ENCODE data around the gene NTRK1. TPM values are rescaled to one million over a fixed set of nuclear protein-coding genes. Genes with fewer than 3 reads are reported as not detected.

NTRK1 gene
- total RNA-seq, 1 experiment from 2014 or later = 0.24 TPM

- H3K4ac ChIP-seq (ENCODE audit: low read depth, low read length) = no peak overlapping the region
- no peak overlapping the region for H3K27ac ChIP-seq (ENCODE audit: insufficient read length, low read depth, low read length)
- H4K91ac ChIP-seq (ENCODE audit: insufficient read length, low read depth, low read length) = no peak overlapping the region
- no peak overlapping the region for H4K8ac ChIP-seq (replicated peaks; ENCODE audit: insufficient read length, low read depth, low read length)
- H3K4me1 ChIP-seq (ENCODE audit: insufficient read depth, low read length) = no peaks in the 10 kb centered on the region
- H3K79me1 ChIP-seq (ENCODE audit: insufficient read depth, low read depth, low read length, poor library complexity, severe bottlenecking) = no peaks in the 10 kb centered on the region
- H4K20me1 ChIP-seq (ENCODE audit: control insufficient read depth, insufficient read depth, insufficient read length) = no peaks in the 10 kb centered on the region
- H2BK20ac ChIP-seq (ENCODE audit: low read depth, low read length, poor library complexity, severe bottlenecking) = no peak overlapping the region
- no peak for TF ChIP-seq CTCF (conservative IDR thresholded peaks at IDR 0.05)
- DNase-seq = no peak
- no peak overlapping the region for H3K9ac ChIP-seq (ENCODE audit: extremely low read depth, insufficient read length, low read length)
- no CpG with 5 or more reads among the region's 7 CpGs for WGBS (ENCODE audit: extremely low coverage, insufficient read length, low lambda C conversion rate)
- H2BK15ac ChIP-seq (ENCODE audit: low read depth, low read length) = no peak overlapping the region
- H2BK12ac ChIP-seq (ENCODE audit: insufficient read length, low read depth, low read length) = no peak overlapping the region
- H3K4me1 Mint-ChIP-seq = peaks cover 19 to 34% of the 10 kb centered on the region in 2 experiments
- H3K27me3 Mint-ChIP-seq (ENCODE audit: low read depth) = peaks cover 70% of the 10 kb centered on the region
- H3K36me3 Mint-ChIP-seq (ENCODE audit: insufficient read depth in 1 of 3, low read depth in 3 of 3) = peaks cover 0 to 7% (median 4%) of the 10 kb centered on the region in 3 experiments; a peak in 3 of 7 replicates
- no peak overlapping the region for H2BK5ac ChIP-seq (ENCODE audit: insufficient read length, low read length)
- H3K4me3 Mint-ChIP-seq = peak overlapping the region in 1 of 2 experiments; percentile 77; a peak in 2 of 5 replicates
- no peaks in the 10 kb centered on the region for H3K9me3 ChIP-seq (ENCODE audit: control insufficient read depth, low read depth, low read length)
- no peak overlapping the region for H3T11ph ChIP-seq (ENCODE audit: low read length)
- H3K14ac ChIP-seq (ENCODE audit: insufficient read depth, low read length) = peak overlapping the region; percentile 74
- H3K23me2 ChIP-seq (ENCODE audit: insufficient read length, low read depth, low read length, poor library complexity, severe bottlenecking) = peaks cover 5% of the 10 kb centered on the region
- no peaks in the 10 kb centered on the region; a peak in 1 of 5 replicates for H3K9me3 Mint-ChIP-seq
- no peak overlapping the region for H4K5ac ChIP-seq (ENCODE audit: insufficient read length, low read depth, low read length)
- H2AFZ ChIP-seq (ENCODE audit: low read length) = no peak overlapping the region
- H3K4me2 ChIP-seq (ENCODE audit: insufficient read depth, insufficient read length, low read length) = no peak overlapping the region
- no peak overlapping the region for H3K56ac ChIP-seq (ENCODE audit: insufficient read length, low read depth, low read length)
- no peak overlapping the region for H2AK5ac ChIP-seq (ENCODE audit: insufficient read length, low read length)
- peaks cover 11% of the 10 kb centered on the region; the same call in 1 of the 2 replicates for H3K27me3 ChIP-seq (ENCODE audit: insufficient read depth, low read length)
- H3K23ac ChIP-seq (ENCODE audit: insufficient read length, low read depth, low read length) = no peak overlapping the region
- H3K27ac Mint-ChIP-seq = no peak overlapping the region
- no peaks in the 10 kb centered on the region for H3K79me2 ChIP-seq (ENCODE audit: insufficient read depth, low read length)
- H3K18ac ChIP-seq (ENCODE audit: insufficient read length, low read depth, low read length) = peak overlapping the region; percentile 63
- no peak overlapping the region for H2BK120ac ChIP-seq (ENCODE audit: low read depth, low read length, poor library complexity, severe bottlenecking)
Observed at GRCh38 chr1:156814571-156815260, 45.9 kb upstream of the NTRK1 start.

All from H9 (cell line).